Mesendoderm (in vitro differentiated cells): Measurements from ENCODE around the gene TBXA2R.

ENCODE experiments used
- DNase-seq: peaks from one replicate; pipeline ENCODE4 v3.0.0; 2013
- H2AK5ac ChIP-seq: 2 replicates; pipeline ENCODE4 v1.6.1; 2013; ENCODE audit warnings: low read length, inconsistent platforms
- H2BK120ac ChIP-seq: 2 replicates; pipeline ENCODE4 v1.6.1; 2013; ENCODE audit warnings: low read depth, mild to moderate bottlenecking, low read length, moderate library complexity, mixed read lengths
- H2BK15ac ChIP-seq: replicated peaks from 2 replicates; pipeline ENCODE4 v1.6.1; 2013; ENCODE audit warnings: low read depth, mild to moderate bottlenecking, moderate library complexity
- H2BK5ac ChIP-seq: 2 replicates; pipeline ENCODE4 v1.6.1; 2013; ENCODE audit warnings: low read length, inconsistent platforms
- H3K18ac ChIP-seq: 2 replicates; pipeline ENCODE4 v1.6.1; 2013; ENCODE audit warnings: mild to moderate bottlenecking, low read length, mixed read lengths
- H3K23ac ChIP-seq: one replicate; pipeline ENCODE4 v1.6.1; 2013; ENCODE audit warnings: low read length
- H3K27ac ChIP-seq: 2 replicates; pipeline ENCODE4 v1.5.1; 2013; ENCODE audit warnings: low read depth, mild to moderate bottlenecking, inconsistent platforms, low read length, moderate library complexity
- H3K27me3 ChIP-seq: 2 replicates; pipeline ENCODE4 v1.6.1; 2013; ENCODE audit warnings: low read length, control low read depth, mild to moderate bottlenecking, inconsistent platforms; ENCODE audit not compliant: insufficient read depth, poor library complexity
- H3K36me3 ChIP-seq: 2 replicates; pipeline ENCODE4 v1.6.1; 2013; ENCODE audit warnings: low read length, inconsistent platforms; ENCODE audit not compliant: control insufficient read depth, insufficient read depth
- H3K4ac ChIP-seq: one replicate; pipeline ENCODE4 v1.6.1; 2013; ENCODE audit warnings: low read depth, mild to moderate bottlenecking, low read length, moderate library complexity
- H3K4me1 ChIP-seq: 2 replicates; pipeline ENCODE4 v1.6.1; 2013; ENCODE audit warnings: low read depth, low read length, inconsistent platforms; ENCODE audit not compliant: control insufficient read depth
- H3K4me2 ChIP-seq: 2 replicates; pipeline ENCODE4 v1.6.1; 2013; ENCODE audit warnings: low read length
- H3K4me3 ChIP-seq: 2 replicates; pipeline ENCODE4 v1.5.1; 2013; ENCODE audit warnings: mild to moderate bottlenecking, low read length
- H3K56ac ChIP-seq: one replicate; pipeline ENCODE4 v1.6.1; 2013; ENCODE audit warnings: low read length
- H3K79me1 ChIP-seq: 2 replicates; pipeline ENCODE4 v1.6.1; 2013; ENCODE audit warnings: low read length, inconsistent platforms
- H3K79me2 ChIP-seq: 2 replicates; pipeline ENCODE4 v1.6.1; 2013; ENCODE audit warnings: mild to moderate bottlenecking, low read length; ENCODE audit not compliant: control insufficient read depth, insufficient read depth
- H3K9ac ChIP-seq: 2 replicates; pipeline ENCODE4 v1.6.1; 2013; ENCODE audit warnings: low read length, inconsistent platforms
- H4K5ac ChIP-seq: one replicate; pipeline ENCODE4 v1.6.1; 2013; ENCODE audit warnings: low read length
- H4K8ac ChIP-seq: one replicate; pipeline ENCODE4 v1.6.1; 2013; ENCODE audit warnings: low read depth, mild to moderate bottlenecking, control low read depth, low read length, moderate library complexity
- WGBS: extraction: QIAGEN DNeasy Blood & Tissue Kit; methylation state at CpG from one replicate; pipeline ENCODE4 v1.1.7; 2013; ENCODE audit warnings: low lambda C conversion rate, missing lambda C conversion rate; ENCODE audit not compliant: insufficient coverage; ENCODE audit errors: extremely low coverage; 5-methylcytosine and 5-hydroxymethylcytosine counted together

TBXA2R gene

DNA sequence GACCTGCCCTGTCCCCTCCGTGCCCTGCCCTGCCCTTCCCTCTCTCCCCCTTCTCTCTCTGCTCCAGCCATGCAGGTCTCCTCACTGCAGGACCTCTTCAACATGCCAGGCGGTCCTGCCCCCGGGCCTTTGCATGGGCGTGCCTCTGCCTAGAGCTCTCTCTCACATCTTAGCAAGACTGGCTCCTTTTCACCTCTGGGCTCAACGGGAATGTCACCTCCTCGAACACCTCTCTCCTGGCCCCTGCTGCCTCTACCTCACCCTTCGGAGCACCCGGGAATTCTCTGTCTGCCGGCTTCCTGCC, 54.9 kb downstream of the TBXA2R start:
- no peaks in the 10 kb centered on the region for H3K79me2 ChIP-seq
- no peak overlapping the region for H3K23ac ChIP-seq
- H3K9ac ChIP-seq, result no peak overlapping the region
- H2BK120ac ChIP-seq, result no peak overlapping the region
- H4K5ac ChIP-seq, result no peak overlapping the region
- peaks cover 6% of the 10 kb centered on the region for H3K79me1 ChIP-seq
- H3K56ac ChIP-seq, result no peak overlapping the region
- H2BK15ac ChIP-seq, result no peak overlapping the region
- H3K4me3 ChIP-seq, result no peak overlapping the region
- H3K4ac ChIP-seq, result no peak overlapping the region
- no peak overlapping the region for H2BK5ac ChIP-seq
- H2AK5ac ChIP-seq, result no peak overlapping the region
- H4K8ac ChIP-seq, result no peak overlapping the region
- no peaks in the 10 kb centered on the region for H3K27me3 ChIP-seq
- peaks cover 3% of the 10 kb centered on the region for H3K36me3 ChIP-seq
- no peak overlapping the region for H3K27ac ChIP-seq
- no peak for DNase-seq
- H3K4me1 ChIP-seq, result no peaks in the 10 kb centered on the region
- H3K4me2 ChIP-seq, result no peak overlapping the region
- no CpG with 5 or more reads among the region's 9 CpGs for WGBS
- no peak overlapping the region for H3K18ac ChIP-seq

DNA sequence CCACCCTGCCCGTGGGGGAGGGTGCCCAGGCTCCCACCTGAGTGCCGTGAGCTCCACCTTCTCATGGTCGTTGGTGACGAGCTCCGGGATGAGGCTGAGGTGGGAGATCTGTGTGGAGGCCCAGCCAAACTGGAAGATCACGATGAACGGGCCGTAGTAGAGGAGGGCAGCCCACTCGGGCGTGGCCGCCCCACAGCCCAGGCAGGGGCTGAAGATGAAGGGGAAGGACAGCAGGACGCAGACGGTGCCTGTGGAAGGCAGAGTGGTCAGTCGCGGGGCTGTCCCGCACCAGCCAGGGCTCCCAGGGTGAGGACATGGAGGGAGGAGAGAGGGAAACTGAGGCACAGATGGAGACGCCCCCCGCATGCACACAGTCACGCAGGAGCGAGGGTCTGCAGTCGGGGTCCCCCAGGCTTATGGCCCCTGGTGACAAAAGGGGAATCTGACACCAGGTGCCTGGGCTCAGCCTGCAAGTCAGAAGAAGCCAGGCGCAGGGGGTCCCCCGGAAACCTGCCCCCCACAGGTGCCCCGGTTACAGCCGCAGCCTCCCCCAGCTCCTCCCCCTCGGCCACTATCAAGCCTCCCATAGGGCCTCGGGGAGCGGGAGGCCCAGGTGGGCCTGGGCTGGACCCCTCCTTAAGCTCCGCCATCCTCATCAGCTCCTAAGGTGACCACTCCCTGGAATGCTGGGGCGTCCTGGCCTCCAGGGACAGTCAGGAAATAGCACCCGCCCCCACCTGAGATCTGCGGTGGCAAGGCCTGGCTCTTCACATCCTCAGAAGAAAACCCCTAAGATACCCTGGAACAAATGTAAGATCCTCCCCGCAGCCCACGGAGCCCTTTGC, 55.5 kb downstream of the TBXA2R start:
- H3K4me2 ChIP-seq, result no peak overlapping the region
- H3K4ac ChIP-seq, result no peak overlapping the region
- H2AK5ac ChIP-seq, result no peak overlapping the region
- H3K9ac ChIP-seq, result no peak overlapping the region
- no peak overlapping the region for H2BK5ac ChIP-seq
- no peak for DNase-seq
- H3K79me1 ChIP-seq, result peaks cover 2% of the 10 kb centered on the region
- H3K36me3 ChIP-seq, result peaks cover 3% of the 10 kb centered on the region
- H2BK15ac ChIP-seq, result no peak overlapping the region
- no peaks in the 10 kb centered on the region for H3K79me2 ChIP-seq
- no peak overlapping the region for H3K23ac ChIP-seq
- H3K27me3 ChIP-seq, result no peaks in the 10 kb centered on the region
- no peak overlapping the region for H3K18ac ChIP-seq
- no peak overlapping the region for H3K4me3 ChIP-seq
- no peak overlapping the region for H2BK120ac ChIP-seq
- no peak overlapping the region for H4K5ac ChIP-seq
- no peak overlapping the region for H3K27ac ChIP-seq
- no peaks in the 10 kb centered on the region for H3K4me1 ChIP-seq
- WGBS, result no CpG with 5 or more reads among the region's 34 CpGs
- H4K8ac ChIP-seq, result no peak overlapping the region
- no peak overlapping the region for H3K56ac ChIP-seq

DNA sequence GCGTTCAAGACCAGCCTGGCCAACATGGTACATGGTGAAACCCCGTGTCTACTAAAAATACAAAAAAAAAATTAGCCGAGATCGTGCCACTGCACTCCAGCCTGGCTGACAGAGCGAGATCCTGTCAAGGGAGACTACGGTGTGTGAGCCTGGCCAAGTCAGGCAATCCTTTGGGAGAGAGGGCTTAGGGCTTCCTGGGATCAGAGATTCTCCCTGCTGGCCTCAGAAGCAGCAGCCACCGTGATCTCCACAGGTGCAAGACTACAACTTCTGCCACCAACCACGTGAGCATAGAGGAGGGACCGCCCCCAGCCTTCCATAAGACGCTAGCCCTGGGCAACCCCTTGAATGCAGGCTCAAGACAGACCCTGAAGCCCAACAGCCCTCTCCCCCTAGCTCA, 56.9 kb downstream of the TBXA2R start:
- Histone ChIP-seq H3K79me2 (no peaks in the 10 kb centered on the region), H4K5ac (no peak overlapping the region), H3K4me3 (no peak overlapping the region), H3K23ac (no peak overlapping the region), H2AK5ac (no peak overlapping the region), H3K27me3 (no peaks in the 10 kb centered on the region), H2BK15ac (no peak overlapping the region), H2BK5ac (no peak overlapping the region), H3K4me1 (no peaks in the 10 kb centered on the region), H3K36me3 (peaks cover 3% of the 10 kb centered on the region), H3K9ac (no peak overlapping the region), H3K56ac (no peak overlapping the region), H3K18ac (no peak overlapping the region), H3K4me2 (no peak overlapping the region), H3K79me1 (no peaks in the 10 kb centered on the region), H3K4ac (no peak overlapping the region), H2BK120ac (no peak overlapping the region), H4K8ac (no peak overlapping the region), H3K27ac (no peak overlapping the region)
- WGBS, result no CpG with 5 or more reads among the region's 10 CpGs
- DNase-seq, result no peak

DNA sequence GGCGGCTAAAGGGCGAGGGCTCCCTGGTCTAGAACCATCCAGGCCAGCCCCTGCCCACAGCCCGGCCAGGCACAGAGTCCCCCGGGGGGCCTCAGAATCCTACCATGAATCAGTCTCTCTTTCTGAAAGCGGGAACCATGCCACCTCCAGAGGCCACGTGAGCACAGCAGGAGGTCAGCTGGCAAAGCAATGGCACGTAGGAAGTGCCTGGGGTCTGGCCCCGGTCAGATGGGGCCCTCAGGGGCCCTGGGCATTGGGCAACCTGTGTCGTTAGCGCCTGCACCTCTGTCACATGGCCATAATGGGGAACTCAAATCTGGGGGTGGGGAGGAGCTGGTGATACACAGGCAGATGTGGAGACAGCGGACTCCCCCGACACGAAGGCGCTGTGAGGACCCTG, 58.1 kb downstream of the TBXA2R start:
- Histone ChIP-seq H2BK5ac (no peak overlapping the region), H4K5ac (no peak overlapping the region), H3K18ac (no peak overlapping the region), H2BK120ac (no peak overlapping the region), H2BK15ac (no peak overlapping the region), H3K4me2 (no peak overlapping the region), H3K4me1 (no peaks in the 10 kb centered on the region), H3K79me2 (no peaks in the 10 kb centered on the region), H3K36me3 (peaks cover 3% of the 10 kb centered on the region), H3K23ac (no peak overlapping the region), H2AK5ac (no peak overlapping the region), H3K4me3 (no peak overlapping the region), H3K56ac (no peak overlapping the region), H3K4ac (no peak overlapping the region), H3K79me1 (no peaks in the 10 kb centered on the region), H3K27ac (no peak overlapping the region), H4K8ac (no peak overlapping the region), H3K9ac (no peak overlapping the region), H3K27me3 (no peaks in the 10 kb centered on the region)
- no CpG with 5 or more reads among the region's 14 CpGs for WGBS
- DNase-seq, result no peak

DNA sequence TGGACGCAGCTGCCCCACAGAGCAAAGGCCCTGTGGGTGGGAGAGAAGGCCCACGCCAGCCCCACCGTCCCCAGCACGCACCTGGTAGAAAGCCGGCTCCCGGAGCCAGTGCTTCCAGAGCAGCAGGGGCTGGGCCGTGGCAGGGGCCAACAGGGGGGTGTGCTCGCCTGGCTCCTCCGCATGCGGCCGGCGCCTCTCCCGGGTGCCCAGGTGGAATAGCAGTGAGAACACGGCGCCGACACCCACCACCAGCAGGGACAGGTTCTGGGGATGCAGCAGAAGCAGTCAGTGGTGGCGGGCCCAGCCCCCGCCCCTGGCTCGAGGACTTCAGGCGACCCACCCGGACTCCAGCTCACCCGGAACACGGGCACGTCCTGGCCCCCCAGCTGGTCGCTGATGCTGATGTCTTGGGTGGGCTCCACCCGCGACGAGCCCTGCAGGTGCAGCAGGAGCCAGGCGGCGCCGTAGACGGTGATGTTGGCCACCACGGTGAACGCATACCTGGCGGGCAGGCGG, 58.9 kb downstream of the TBXA2R start:
- DNase-seq, result no peak

DNA sequence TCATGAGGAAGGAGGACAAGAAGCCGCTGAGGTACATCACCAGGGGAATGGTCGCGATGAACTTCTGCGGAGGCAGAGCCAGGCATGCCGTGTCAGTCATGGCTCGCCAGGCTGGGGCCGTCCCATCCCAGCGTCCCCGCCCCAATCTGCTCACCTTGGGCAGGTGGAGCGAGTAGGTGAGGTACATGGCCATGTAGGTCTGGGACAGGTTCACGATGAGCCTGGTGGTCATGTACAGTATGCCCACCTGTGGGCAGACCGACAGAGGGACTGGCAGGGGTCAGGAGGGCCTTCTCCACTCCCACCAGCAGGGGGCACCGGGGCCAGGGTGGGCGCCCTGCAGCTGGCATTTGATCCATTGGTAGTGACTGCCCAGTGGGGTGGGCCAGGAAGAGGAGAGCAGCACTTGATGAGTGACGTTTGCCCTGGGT, 59.4 kb downstream of the TBXA2R start:
- peak; percentile 20 for DNase-seq
- H3K36me3 ChIP-seq, result peaks cover 3% of the 10 kb centered on the region
- H4K5ac ChIP-seq, result no peak overlapping the region
- H3K27me3 ChIP-seq, result no peaks in the 10 kb centered on the region
- H2BK120ac ChIP-seq, result no peak overlapping the region
- H3K79me1 ChIP-seq, result no peaks in the 10 kb centered on the region
- no peak overlapping the region for H4K8ac ChIP-seq
- H3K4me2 ChIP-seq, result no peak overlapping the region
- no peak overlapping the region for H2AK5ac ChIP-seq
- H3K4me3 ChIP-seq, result no peak overlapping the region
- H3K18ac ChIP-seq, result no peak overlapping the region
- no peaks in the 10 kb centered on the region for H3K79me2 ChIP-seq
- H2BK15ac ChIP-seq, result no peak overlapping the region
- no peak overlapping the region for H3K9ac ChIP-seq
- H3K56ac ChIP-seq, result no peak overlapping the region
- H3K4ac ChIP-seq, result no peak overlapping the region
- no peaks in the 10 kb centered on the region for H3K4me1 ChIP-seq
- H3K27ac ChIP-seq, result no peak overlapping the region
- H2BK5ac ChIP-seq, result no peak overlapping the region
- no CpG with 5 or more reads among the region's 15 CpGs for WGBS
- no peak overlapping the region for H3K23ac ChIP-seq

More for the DNA sequence above, 58.9 kb downstream of the TBXA2R start:
- Histone ChIP-seq H3K79me2 (no peaks in the 10 kb centered on the region), H2AK5ac (no peak overlapping the region), H3K27ac (no peak overlapping the region), H3K79me1 (no peaks in the 10 kb centered on the region), H2BK15ac (no peak overlapping the region), H3K27me3 (no peaks in the 10 kb centered on the region), H3K4me1 (no peaks in the 10 kb centered on the region), H3K4me2 (no peak overlapping the region), H4K8ac (no peak overlapping the region), H3K9ac (no peak overlapping the region), H3K36me3 (peaks cover 3% of the 10 kb centered on the region), H2BK5ac (no peak overlapping the region), H2BK120ac (no peak overlapping the region), H3K18ac (no peak overlapping the region), H3K56ac (no peak overlapping the region), H3K4me3 (no peak overlapping the region), H4K5ac (no peak overlapping the region), H3K23ac (no peak overlapping the region), H3K4ac (no peak overlapping the region)
- WGBS, result no CpG with 5 or more reads among the region's 36 CpGs
